Effector CD8-positive, alpha-beta T cell (primary cell): ENCODE measurements around the gene SERPINA1.
"Not testable (repeated sequence)": the region's sequence is repeated elsewhere in the genome, so short reads cannot be mapped to it uniquely, and the experiment has no call there.

Experiments
- DNase-seq: peaks from one replicate; lab custom pipeline; 2025; lab: John Stamatoyannopoulos, UW

SERPINA1 gene

GRCh38 chr14:94346065-94346786, 42.2 kb downstream of the SERPINA1 start:
- DNase-seq: not testable (repeated sequence)

GRCh38 chr14:94345344-94346064, 42.9 kb downstream of the SERPINA1 start:
- no peak for DNase-seq

DNA sequence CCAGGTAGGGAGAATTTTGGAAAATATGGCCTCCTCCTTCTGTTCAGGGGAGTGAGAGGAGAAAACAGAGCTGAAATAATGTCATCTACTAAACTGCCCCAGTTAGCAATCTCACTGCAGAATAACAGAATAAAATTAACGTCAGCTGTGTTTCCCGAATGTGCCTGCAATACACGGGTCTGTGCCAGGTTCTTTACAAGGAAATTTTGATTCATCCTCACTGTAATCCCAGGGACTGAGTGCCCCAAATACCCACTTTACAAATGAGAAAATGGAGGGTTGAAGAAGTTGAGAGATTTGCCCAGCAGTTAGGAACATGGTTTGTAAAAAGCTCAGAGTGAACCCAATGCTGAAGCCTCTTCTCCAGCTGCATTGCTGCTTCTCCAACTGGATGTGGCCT, 44.0 kb downstream of the SERPINA1 start:
- no peak for DNase-seq

DNA sequence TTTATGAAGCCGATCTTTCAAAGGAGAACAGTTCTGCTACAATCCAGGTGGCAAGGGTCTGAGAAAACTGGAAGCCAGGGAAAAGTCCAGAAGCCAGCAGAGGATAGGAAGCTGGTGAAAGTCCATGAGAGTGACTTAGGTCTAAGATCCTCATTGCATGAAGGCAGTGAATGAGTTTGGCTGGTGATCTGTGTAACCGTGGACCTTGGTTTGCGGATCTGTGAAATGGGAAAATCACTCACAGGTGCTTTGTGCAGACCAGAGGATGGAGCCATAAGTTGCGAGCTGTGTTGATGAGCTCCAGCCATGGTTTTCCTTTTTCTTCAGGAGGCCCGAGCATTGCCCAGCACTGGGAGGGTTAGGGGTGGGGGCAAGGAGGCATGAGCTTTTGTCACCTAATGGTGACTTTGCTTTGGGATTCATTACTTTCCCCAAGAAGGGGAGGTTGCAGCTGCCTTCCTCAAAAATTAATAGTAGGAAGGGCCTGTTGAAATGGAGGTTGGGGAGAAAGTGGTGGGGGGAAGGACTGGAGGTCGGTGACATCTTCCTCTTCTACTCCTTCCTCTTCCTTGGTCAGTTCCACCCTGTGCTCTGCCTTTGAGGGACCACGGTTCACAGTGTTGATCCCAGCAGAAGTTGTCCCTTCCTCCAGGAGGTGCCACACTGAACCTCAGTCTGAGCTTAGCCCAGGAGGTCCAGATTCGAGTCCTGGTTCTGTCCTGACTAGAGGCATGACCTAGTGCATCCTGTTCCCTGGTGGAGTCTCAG, 45.0 kb downstream of the SERPINA1 start:
- no peak for DNase-seq

DNA sequence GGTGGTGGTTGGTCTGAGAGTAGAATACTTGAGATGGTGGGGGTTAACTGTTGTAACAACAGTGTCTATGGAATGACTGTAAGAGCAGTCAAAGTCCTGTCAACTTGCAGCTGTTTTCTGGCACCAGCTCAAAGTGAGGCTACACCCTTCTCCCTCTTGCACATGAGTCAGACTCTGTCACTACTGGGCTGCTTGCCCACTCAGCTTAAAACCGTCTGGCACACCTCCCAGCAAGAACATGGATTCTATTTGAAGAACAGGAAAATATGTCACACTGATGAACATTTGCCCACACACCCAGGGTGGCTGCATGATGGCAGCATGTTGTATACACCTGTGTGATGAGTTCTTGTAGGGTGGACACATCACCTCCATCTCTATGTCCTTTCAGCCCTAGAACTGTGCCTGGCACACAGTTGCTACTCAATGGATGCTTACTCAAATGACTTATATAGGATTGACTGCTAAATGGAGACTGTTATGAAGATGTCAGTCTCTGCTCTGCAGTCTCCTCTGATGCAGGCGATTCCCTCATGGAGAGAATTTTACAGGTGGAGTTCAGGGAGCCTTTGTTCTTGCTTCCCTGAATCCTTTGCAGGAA, 46.0 kb downstream of the SERPINA1 start:
- no peak for DNase-seq

DNA sequence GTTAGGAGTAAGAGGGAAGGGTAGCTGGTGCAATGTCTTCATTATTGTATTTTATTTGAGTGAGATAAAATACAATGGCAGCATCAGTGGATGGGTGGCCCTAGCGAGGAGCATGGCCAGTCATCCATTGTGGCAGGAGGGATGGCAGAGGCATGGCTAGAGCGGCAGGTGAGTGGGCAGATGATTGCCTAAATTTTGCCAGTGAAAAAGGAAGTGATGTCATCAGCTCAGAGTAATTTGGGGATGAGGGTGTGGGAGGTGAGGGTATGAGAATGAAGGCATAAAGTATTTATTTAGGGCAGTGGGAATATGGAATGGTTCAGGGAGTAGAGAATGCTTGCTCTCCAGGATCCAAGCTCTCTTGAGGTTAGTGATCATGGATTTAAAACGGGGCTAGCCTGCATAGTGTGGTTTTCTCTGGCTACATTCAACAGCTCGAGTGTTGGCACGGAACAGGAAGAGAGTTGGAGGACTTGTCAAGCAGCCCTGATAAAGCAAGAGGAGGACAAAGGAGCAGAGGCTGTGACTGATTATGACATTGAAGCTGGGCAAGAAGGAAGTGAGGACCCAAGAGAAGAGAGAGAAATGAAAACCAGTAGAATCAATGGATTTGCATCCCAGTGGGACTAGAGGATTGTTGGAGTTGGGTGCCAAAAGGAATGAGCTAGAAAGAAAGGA, 46.6 kb downstream of the SERPINA1 start:
- DNase-seq: no peak

DNA sequence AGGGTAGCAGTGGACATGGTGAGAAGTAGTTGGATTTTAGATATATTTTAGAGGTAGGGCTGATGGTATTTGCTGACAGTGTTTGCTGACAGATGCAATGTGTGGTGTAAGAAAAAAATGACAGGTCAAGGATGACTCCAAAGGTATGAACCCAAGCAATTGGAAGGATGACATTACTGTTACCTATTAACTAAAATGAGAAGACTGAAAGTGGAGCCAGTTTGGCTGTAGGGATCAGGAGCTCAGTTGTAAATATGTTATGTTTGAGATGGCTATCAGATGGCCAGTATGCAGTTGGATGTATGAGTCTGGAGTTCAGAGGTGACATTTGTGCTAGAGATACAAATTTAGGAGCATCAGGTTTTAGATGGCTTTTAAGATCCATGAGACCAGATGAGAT, 47.9 kb downstream of the SERPINA1 start:
- DNase-seq: no peak

- DNase-seq: no peak
These were observed 50.4 kb downstream of the SERPINA1 start for GRCh38 chr14:94338023-94338422.

GRCh38 chr14:94337274-94337673, 51.1 kb downstream of the SERPINA1 start:
- no peak for DNase-seq

- no peak for DNase-seq
These were observed 53.5 kb downstream of the SERPINA1 start for GRCh38 chr14:94334872-94335271.

DNA sequence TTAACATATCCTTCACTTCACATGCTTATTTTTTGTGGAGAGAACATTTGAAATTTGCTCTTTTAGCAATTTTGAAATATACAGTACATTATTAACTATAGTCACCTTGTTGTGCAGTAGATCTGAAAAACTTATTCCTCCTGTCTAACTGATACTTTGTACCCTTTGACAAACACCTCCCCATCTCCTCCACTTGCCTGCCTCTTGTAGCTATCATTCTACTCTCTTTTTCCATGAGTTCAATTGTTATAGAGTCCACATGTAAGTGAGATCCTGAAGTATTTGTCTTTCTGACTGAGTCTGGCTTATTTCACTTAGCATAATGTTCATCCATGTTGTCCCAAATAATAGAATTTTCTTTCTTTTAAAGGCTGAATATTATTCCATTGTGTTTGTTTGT, 55.8 kb downstream of the SERPINA1 start:
- DNase-seq: no peak

DNA sequence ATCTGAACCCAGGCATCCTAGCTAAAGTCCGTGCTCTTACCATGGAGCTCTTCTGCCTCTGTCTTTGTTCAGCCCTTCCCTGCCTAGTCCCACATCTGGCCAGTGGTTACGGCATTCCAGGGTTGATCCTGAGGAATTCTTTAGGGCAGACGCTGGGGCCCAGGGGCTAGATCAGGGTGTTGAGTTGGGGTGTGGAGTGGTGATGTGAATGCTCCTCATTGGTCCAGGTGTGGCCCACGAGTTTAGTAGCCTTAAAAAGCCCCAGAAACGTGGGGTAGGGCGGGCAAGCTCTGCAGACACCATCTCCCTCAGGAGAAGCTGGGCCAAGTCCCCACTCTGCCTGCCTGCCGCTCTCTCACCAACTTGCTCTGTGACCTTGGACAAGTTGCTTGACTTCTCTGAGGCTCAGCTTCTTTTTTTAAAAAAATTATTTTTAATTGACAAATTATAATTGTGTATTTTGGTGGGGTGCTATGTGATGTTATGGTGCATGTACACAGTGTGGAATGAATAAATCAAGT, 56.3 kb downstream of the SERPINA1 start:
- no peak for DNase-seq

DNA sequence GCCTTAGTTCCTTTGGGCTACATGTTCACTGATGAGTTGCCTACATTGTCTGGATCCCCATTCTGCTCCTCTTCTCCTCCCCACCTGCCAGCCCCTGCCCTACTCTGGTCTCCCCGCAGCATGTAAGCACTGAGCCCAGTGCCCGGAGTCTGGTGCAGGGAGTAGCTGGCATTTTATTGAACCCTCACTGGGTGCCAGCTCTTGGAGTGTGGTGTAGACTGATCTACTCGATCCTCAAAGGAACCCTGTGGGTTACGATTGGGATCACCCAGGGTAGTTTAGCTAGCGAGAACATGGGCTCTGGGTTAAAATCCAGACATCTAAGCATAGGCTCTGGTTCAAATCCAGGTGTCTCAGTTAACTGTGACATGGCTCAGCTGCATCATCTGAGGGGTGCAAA, 56.9 kb downstream of the SERPINA1 start:
- no peak for DNase-seq

DNA sequence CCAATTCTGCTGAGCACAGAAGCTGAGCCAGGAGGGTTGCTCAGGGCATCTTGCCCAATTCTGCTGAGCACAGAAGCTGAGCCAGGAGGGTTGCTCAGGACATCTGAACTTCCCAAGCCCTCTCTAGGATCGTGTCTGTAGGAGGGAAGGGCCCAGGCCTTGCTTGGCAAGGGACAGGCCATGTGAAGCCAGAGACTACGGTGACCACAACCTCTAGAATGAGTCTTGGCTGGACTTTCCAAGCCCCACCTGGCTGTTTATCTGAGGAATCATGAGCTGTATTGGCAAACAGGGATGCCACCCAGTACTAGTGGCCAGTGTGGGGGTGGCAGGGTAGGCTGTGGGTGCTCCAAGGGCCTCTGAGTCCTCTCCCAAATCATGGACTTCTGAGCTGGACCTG, 57.5 kb downstream of the SERPINA1 start:
- DNase-seq: no peak

DNA sequence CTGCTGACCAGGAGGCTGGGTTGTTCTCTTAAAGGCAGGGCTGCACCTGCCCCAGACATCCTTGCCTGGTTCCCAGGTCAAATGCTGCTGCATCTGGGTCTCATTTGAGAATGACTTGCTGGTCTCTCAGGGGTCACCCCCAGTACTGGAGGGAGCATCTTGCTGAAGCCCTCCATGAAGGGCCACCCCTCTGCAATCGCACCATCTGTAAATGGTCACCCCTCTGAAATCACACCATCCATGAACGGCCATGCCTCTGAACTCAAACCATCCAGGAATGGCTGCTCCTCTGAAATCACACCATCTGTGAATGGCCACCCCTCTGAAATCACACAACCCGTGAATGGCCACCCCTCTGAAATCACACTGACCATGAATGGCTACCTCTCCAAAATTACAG, 58.0 kb downstream of the SERPINA1 start:
- DNase-seq: no peak

GRCh38 chr14:94329857-94330256, 58.5 kb downstream of the SERPINA1 start:
- DNase-seq: no peak

DNA sequence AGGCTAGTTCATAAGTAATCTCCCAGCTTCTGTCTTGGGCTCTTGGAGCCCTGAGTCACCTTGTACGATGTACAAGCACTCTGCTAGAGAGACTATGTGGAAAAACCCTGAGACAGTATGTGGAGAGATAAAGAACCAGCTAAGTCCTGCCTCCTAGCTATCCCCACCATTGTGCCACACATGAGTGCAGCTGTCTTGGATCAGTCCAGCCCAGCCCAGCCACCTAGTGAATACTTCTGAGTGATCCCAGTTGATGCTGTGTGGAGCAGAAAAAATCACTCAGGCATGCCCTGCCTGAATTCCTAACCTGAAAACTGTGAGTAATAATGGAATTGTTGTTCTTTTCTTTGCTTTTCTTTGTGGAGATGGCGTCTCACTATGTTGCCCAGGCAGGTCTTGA, 60.2 kb downstream of the SERPINA1 start:
- no peak for DNase-seq
